HepG2 (cell line): ENCODE results near the gene ARTN. TPM values are rescaled to one million over a fixed set of nuclear protein-coding genes. Genes with fewer than 3 reads are reported as not detected.
A peak's percentile ranks its signal among the peaks of the same experiment; 100 is the strongest.

Experiments used
- ATAC-seq: fragments of 200-7000 bp; cut with Tn5 transposase; 3 replicates; pipeline ENCODE4 v1.9.1; 2020; ENCODE audit warnings: mild to moderate bottlenecking, moderate library complexity
- BruUV-seq: library from RNA; stranded (reverse); fragments of 400-500 nt; replicated peaks from 2 replicates; lab custom pipeline; 2021; lab: Mats Ljungman, UMichigan
- CTCF ChIA-PET: fragments of 300-600 bp; formaldehyde crosslinking; extraction: SDS; loops from one replicate; lab custom pipeline; 2021; ENCODE audit warnings: low total read pairs, inconsistent platforms, low intra/inter-chr PET ratio; lab: Yijun Ruan, JAX
- POLR2A ChIA-PET: fragments of 350-600 bp; sonication (Branson Sonifier 250); formaldehyde crosslinking; loops from one replicate; lab custom pipeline; 2020; ENCODE audit warnings: antibody characterized with exemption, inconsistent platforms; lab: Yijun Ruan, JAX
- DNase-seq: peaks from one replicate; pipeline ENCODE4 v3.0.0-alpha.2; 2015; ENCODE audit warnings: low spot score
- FAIRE-seq: peaks from 3 replicates; lab custom pipeline; 2011; peaks lifted over from hg19 to GRCh38; lab: Jason Lieb, UNC
- H2AFZ ChIP-seq: one replicate; pipeline ENCODE4 v1.6.1; 2011; ENCODE audit warnings: low read length, inconsistent platforms
- H3K27ac ChIP-seq: fragments of 300-600 bp; 3 replicates; pipeline ENCODE4 v1.8.0; 2011; ENCODE audit warnings: mixed run types, mild to moderate bottlenecking, mixed read lengths, low read length, inconsistent platforms; ENCODE audit not compliant: insufficient read depth; ENCODE audit errors: extremely low read length
- H3K27me3 ChIP-seq, 2 experiments: fragments of 200-600 bp in 1 of 2; 2 replicates in 1 of 2; 3 replicates in 1 of 2; pipeline versions ENCODE4 v1.6.0 to v1.8.0; 2011; ENCODE audit warnings: low read length in 2 of 2, mild to moderate bottlenecking in 2 of 2, moderate library complexity in 2 of 2, inconsistent platforms in 1 of 2; ENCODE audit not compliant: insufficient read depth in 2 of 2, control insufficient read depth in 1 of 2
- H3K36me3 ChIP-seq, 2 experiments: fragments of 200-600 bp in 1 of 2; replicated peaks in 1 of 2; 2 replicates in 1 of 2; 3 replicates in 1 of 2; pipeline versions ENCODE4 v1.5.1 to v1.8.0; 2011; ENCODE audit warnings: low read length in 2 of 2, inconsistent platforms in 1 of 2; ENCODE audit not compliant: insufficient read depth in 2 of 2, control insufficient read depth in 1 of 2
- H3K4me1 ChIP-seq: 2 replicates; pipeline ENCODE4 v1.5.1; 2012; ENCODE audit warnings: low read length, inconsistent platforms; ENCODE audit not compliant: insufficient read depth
- H3K4me2 ChIP-seq: 2 replicates; pipeline ENCODE4 v1.6.0; 2011; ENCODE audit warnings: low read depth, low read length, inconsistent platforms
- H3K4me3 ChIP-seq, 3 experiments: fragments of 200-600 bp in 1 of 3; sonication (generic), shearing (Covaris generic) in 1 of 3; replicated peaks in 1 of 3; 2 replicates each; pipeline ENCODE4 v1.5.1; 2011 to 2016; ENCODE audit warnings: low read length in 3 of 3, inconsistent platforms in 2 of 3, low read depth in 2 of 3, mild to moderate bottlenecking in 2 of 3, control low read depth in 1 of 3, mixed read lengths in 1 of 3; ENCODE audit not compliant: insufficient read depth in 1 of 3
- H3K79me2 ChIP-seq: one replicate; pipeline ENCODE4 v1.6.1; 2011; ENCODE audit warnings: low read length, inconsistent platforms; ENCODE audit not compliant: insufficient read depth
- H3K9ac ChIP-seq: 2 replicates; pipeline ENCODE4 v1.6.0; 2011; ENCODE audit warnings: mild to moderate bottlenecking, low read depth, low read length, inconsistent platforms; ENCODE audit not compliant: insufficient read depth
- H3K9me3 ChIP-seq: 2 replicates; pipeline ENCODE4 v1.5.1; 2012; ENCODE audit warnings: mild to moderate bottlenecking, low read length
- H4K20me1 ChIP-seq: 2 replicates; pipeline ENCODE4 v1.6.0; 2011; ENCODE audit warnings: inconsistent platforms, mild to moderate bottlenecking, low read length, moderate library complexity; ENCODE audit not compliant: insufficient read depth
- ETV6 ChIP-seq: sonication (generic); formaldehyde crosslinking; conservative IDR thresholded peaks from 2 replicates; pipeline ENCODE4 v1.4.0; 2020; ENCODE audit warnings: missing genetic modification reagents
- HIVEP1 ChIP-seq: sonication (generic); formaldehyde crosslinking; IDR thresholded peaks from 2 replicates; pipeline ENCODE4 v1.4.0; 2020; ENCODE audit warnings: mild to moderate bottlenecking, missing genetic modification reagents
- JUN ChIP-seq: sonication (generic); formaldehyde crosslinking; IDR thresholded peaks from 2 replicates; pipeline ENCODE4 v1.4.0; 2020; ENCODE audit warnings: mild to moderate bottlenecking, missing genetic modification reagents
- KDM2A ChIP-seq: sonication (generic); formaldehyde crosslinking; IDR thresholded peaks from 2 replicates; pipeline ENCODE4 v1.4.0; 2020; ENCODE audit warnings: low read depth, missing genetic modification reagents, borderline replicate concordance
- KMT2A ChIP-seq: sonication (generic); formaldehyde crosslinking; IDR thresholded peaks from 2 replicates; pipeline ENCODE4 v1.4.0; 2020; ENCODE audit warnings: missing genetic modification reagents
- MTERF4 ChIP-seq: sonication (generic); formaldehyde crosslinking; IDR thresholded peaks from 2 replicates; pipeline ENCODE4 v1.8.0; 2023; ENCODE audit warnings: mild to moderate bottlenecking, missing genetic modification reagents
- POLR2A ChIP-seq, 2 experiments: IDR thresholded peaks; 2 replicates each; pipeline ENCODE4 v1.6.1; 2011; ENCODE audit warnings: low read depth in 2 of 2, low read length in 2 of 2, mild to moderate bottlenecking in 1 of 2, moderate library complexity in 1 of 2; ENCODE audit not compliant: insufficient read depth in 1 of 2
- RNF219 ChIP-seq: sonication (generic); formaldehyde crosslinking; IDR thresholded peaks from 2 replicates; pipeline ENCODE4 v1.5.0; 2020; ENCODE audit warnings: mild to moderate bottlenecking, missing genetic modification reagents
- SALL2 ChIP-seq: sonication (generic); formaldehyde crosslinking; IDR thresholded peaks from 2 replicates; pipeline ENCODE4 v1.8.1; 2023; ENCODE audit warnings: mild to moderate bottlenecking, missing genetic modification reagents, inconsistent platforms
- SAP130 ChIP-seq: IDR thresholded peaks from 2 replicates; pipeline ENCODE4 v1.6.1; 2016; ENCODE audit warnings: low read depth
- SRF ChIP-seq: IDR thresholded peaks from 2 replicates; pipeline ENCODE4 v1.6.1; 2011; ENCODE audit warnings: mild to moderate bottlenecking, low read depth, low read length, moderate library complexity
- TRAFD1 ChIP-seq: sonication (generic); formaldehyde crosslinking; IDR thresholded peaks from 2 replicates; pipeline ENCODE4 v1.5.1; 2020; ENCODE audit warnings: missing genetic modification reagents, mild to moderate bottlenecking, borderline replicate concordance
- YEATS4 ChIP-seq: sonication (generic); formaldehyde crosslinking; IDR thresholded peaks from 2 replicates; pipeline ENCODE4 v1.4.0; 2020; ENCODE audit warnings: missing genetic modification reagents, borderline replicate concordance
- ZNF264 ChIP-seq: sonication (generic); formaldehyde crosslinking; IDR thresholded peaks from 2 replicates; pipeline ENCODE4 v1.4.0; 2020; ENCODE audit warnings: missing genetic modification reagents
- ZNF343 ChIP-seq: sonication (generic); formaldehyde crosslinking; IDR thresholded peaks from 2 replicates; pipeline ENCODE4 v1.4.0; 2020; ENCODE audit warnings: mild to moderate bottlenecking, missing genetic modification reagents
- ZNF350 ChIP-seq: sonication (generic); formaldehyde crosslinking; IDR thresholded peaks from 2 replicates; pipeline ENCODE4 v1.4.0; 2020; ENCODE audit warnings: mild to moderate bottlenecking, low read depth, missing genetic modification reagents, borderline replicate concordance
- ZNF383 ChIP-seq: sonication (generic); formaldehyde crosslinking; IDR thresholded peaks from 2 replicates; pipeline ENCODE4 v1.4.0; 2020; ENCODE audit warnings: missing genetic modification reagents, mild to moderate bottlenecking, borderline replicate concordance
- ZNF567 ChIP-seq: sonication (generic); formaldehyde crosslinking; IDR thresholded peaks from 2 replicates; pipeline ENCODE4 v1.8.1; 2023; ENCODE audit warnings: mild to moderate bottlenecking, missing genetic modification reagents, borderline replicate concordance
- ZNF703 ChIP-seq: sonication (generic); formaldehyde crosslinking; IDR thresholded peaks from 2 replicates; pipeline ENCODE4 v1.5.1; 2020; ENCODE audit warnings: missing genetic modification reagents, mild to moderate bottlenecking, moderate library complexity, borderline replicate concordance
- ZNF766 ChIP-seq: sonication (generic); formaldehyde crosslinking; IDR thresholded peaks from 2 replicates; pipeline ENCODE4 v1.5.0; 2020; ENCODE audit warnings: missing genetic modification reagents, borderline replicate concordance
- WGBS: methylation state at CpG from one replicate; pipeline ENCODE4 v1.1.6; 2017; ENCODE audit warnings: low lambda C conversion rate; 5-methylcytosine and 5-hydroxymethylcytosine counted together
- in situ Hi-C: cut with HindIII; loops from 2 replicates; pipeline ENCODE4 v1.10.0; 2017; ENCODE audit warnings: low pct_unique_long_range_greater_than_20kb; ENCODE audit not compliant: extremely low pct_ligation_motif_present
- intact Hi-C: fragments of 100-400 bp; cut with micrococcal nuclease; formaldehyde crosslinking; loops from one replicate; pipeline ENCODE4 v1.10.0; 2022; ENCODE audit not compliant: unreplicated experiment
- polyA plus RNA-seq, 8 experiments: library from polyadenylated mRNA; depleted of rRNA in 3 of 8; stranded (reverse) in 7 of 8; unstranded in 1 of 8; fragments of >200 nt; fragmentation: Illumina TruSeq in 4 of 8; extraction: Trizol in 4 of 8; gene quantifications; 2 replicates each; pipeline versions ENCODE4 v1.2.1 to v1.2.3, GENCODE V29; 2011 to 2016; ENCODE audit warnings: low read depth in 4 of 8, missing spikeins in 1 of 8, mixed read lengths in 1 of 8; ENCODE audit not compliant: insufficient read depth in 1 of 8
- total RNA-seq, 5 experiments: library from RNA; depleted of rRNA; stranded (reverse); fragments of >200 nt; fragmentation: Illumina TruSeq; extraction: Trizol; gene quantifications; 2 replicates each; pipeline ENCODE4 v1.2.3, GENCODE V29; 2016; ENCODE audit warnings: low read depth in 1 of 5

The ARTN gene
- total and polyA plus RNA-seq, 2 of the 13 experiments (the other 11 are each of a cell fraction or from before 2014, with no cell fraction given): 0.11 to 0.62 TPM

GRCh38 chr1:43947874-43948437 lies 14.4 kb downstream of the ARTN start:
- WGBS: 3% methylated on average over 3 of the region's 3 CpGs
- no peaks in the 10 kb centered on the region for H3K9me3 ChIP-seq
- no peaks in the 10 kb centered on the region; a peak in 1 of 5 replicates for H3K27me3 ChIP-seq
- peaks cover 27% of the 10 kb centered on the region for H3K4me1 ChIP-seq
- H2AFZ ChIP-seq: no peak overlapping the region
- in situ Hi-C loops: no loop called here
- peak overlapping the region; percentile 69 to 90 (median 79) for H3K4me3 ChIP-seq
- no TSS peak for BruUV-seq
- CTCF ChIA-PET: no interaction called here
- H3K4me2 ChIP-seq: peak overlapping the region; percentile 84
- peak overlapping the region; percentile 94 for H3K9ac ChIP-seq
- DNase-seq: peak; percentile 71
- FAIRE-seq: peak; percentile 85
- POLR2A ChIA-PET: interaction anchor here (1.0 to 5.0 kb wide), 6 partner anchors 8 to 39 kb away, joined by 3 to 38 read pairs (median 9); partner anchors contain the start of genes ATP6V0B and DPH2
- intact Hi-C loops: loop anchor here (1.0 to 5.0 kb wide), 2 partner anchors 21 to 241 kb away; partner anchors contain the start of gene ST3GAL3
- H3K79me2 ChIP-seq: peaks cover 11% of the 10 kb centered on the region
- H4K20me1 ChIP-seq: no peaks in the 10 kb centered on the region
- H3K36me3 ChIP-seq: no peaks in the 10 kb centered on the region; a peak in 1 of 5 replicates
- peak; percentile 61 for ATAC-seq
- H3K27ac ChIP-seq: peak overlapping the region; percentile 93
- no peak for TF ChIP-seq MTERF4
- no peak for TF ChIP-seq ZNF343
- 0 out of 4 replicates have a peak, but pooled peaks of 1 of the 2 experiments have one; percentile 11 for TF ChIP-seq POLR2A (IDR thresholded peaks at IDR 0.05; ENCODE audit: insufficient read depth in 1 of 2, low read depth in 2 of 2, low read length in 2 of 2)
- TF ChIP-seq ZNF383 (CRISPR knock-in tag): no peak
- no peak for TF ChIP-seq ZNF350 (CRISPR knock-in tag)
- TF ChIP-seq ETV6 (CRISPR knock-in tag): 0 out of 2 replicates have a peak, but pooled peaks have one; percentile 22
- TF ChIP-seq SALL2: 0 out of 2 replicates have a peak, but pooled peaks have one; percentile 37
- TF ChIP-seq ZNF567 (CRISPR knock-in tag): no peak
- no peak for TF ChIP-seq RNF219 (CRISPR knock-in tag)
- no peak for TF ChIP-seq TRAFD1 (CRISPR knock-in tag)
- 0 out of 2 replicates have a peak, but pooled peaks have one; percentile 31 for TF ChIP-seq ZNF264 (CRISPR knock-in tag)
- no peak for TF ChIP-seq JUN
- no peak for TF ChIP-seq SRF
- TF ChIP-seq SAP130 (CRISPR knock-in tag): peak; percentile 17; the same call in 1 of the 2 replicates
- no peak for TF ChIP-seq KMT2A
- peak; percentile 28; the same call in 1 of the 2 replicates for TF ChIP-seq YEATS4 (CRISPR knock-in tag)
- TF ChIP-seq ZNF703: no peak
- TF ChIP-seq KDM2A: no peak
- TF ChIP-seq HIVEP1 (CRISPR knock-in tag): no peak
- 0 out of 2 replicates have a peak, but pooled peaks have one; percentile 45 for TF ChIP-seq ZNF766 (CRISPR knock-in tag)
